Common myeloid progenitor, CD34-positive (primary cell): ENCODE measurements around the gene IL20RB.
"Not testable (repeated sequence)": the region's sequence is repeated elsewhere in the genome, so short reads cannot be mapped to it uniquely, and the experiment has no call there.

Source experiments
- CTCF ChIA-PET: fragments of 350-600 bp; sonication (Branson Sonifier 250); formaldehyde crosslinking; loops from one replicate; lab custom pipeline; 2021; ENCODE audit warnings: antibody characterized with exemption; lab: Charles Lee
- POLR2A ChIA-PET: fragments of 350-600 bp; sonication (Branson Sonifier 250); formaldehyde crosslinking; loops from one replicate; lab custom pipeline; 2021; ENCODE audit warnings: antibody characterized with exemption; lab: Charles Lee
- DNase-seq, 3 donors: peaks; one replicate each; pipeline versions ENCODE4 v3.0.0 to v3.0.0-alpha.2; 2013
- H3K27ac ChIP-seq, 2 experiments: 1 replicate in 1 of 2; 2 replicates in 1 of 2; pipeline ENCODE4 v1.7.0; 2013; ENCODE audit warnings: inconsistent platforms in 2 of 2, low read length in 2 of 2, mild to moderate bottlenecking in 2 of 2, low read depth in 1 of 2, moderate library complexity in 1 of 2; ENCODE audit not compliant: severe bottlenecking in 2 of 2, insufficient read depth in 1 of 2, poor library complexity in 1 of 2
- H3K27me3 ChIP-seq, 5 experiments: replicated peaks in 2 of 5; 1 replicate in 3 of 5; 2 replicates in 2 of 5; pipeline versions ENCODE4 v1.6.1 to v1.7.0; 2013; ENCODE audit warnings: low read length in 4 of 5, mild to moderate bottlenecking in 2 of 5, moderate library complexity in 2 of 5, inconsistent platforms in 1 of 5; ENCODE audit not compliant: insufficient read depth in 5 of 5, control insufficient read depth in 4 of 5
- H3K36me3 ChIP-seq, 4 experiments: 1 replicate in 2 of 4; 2 replicates in 2 of 4; pipeline versions ENCODE4 v1.6.1 to v1.7.0; 2013; ENCODE audit warnings: low read length in 3 of 4, control low read depth in 1 of 4, mild to moderate bottlenecking in 1 of 4; ENCODE audit not compliant: control insufficient read depth in 4 of 4, insufficient read depth in 4 of 4
- H3K4me1 ChIP-seq, 4 experiments: 1 replicate in 3 of 4; 2 replicates in 1 of 4; pipeline versions ENCODE4 v1.6.1 to v1.7.1; 2013; ENCODE audit warnings: low read length in 3 of 4, mild to moderate bottlenecking in 3 of 4, control low read depth in 1 of 4, inconsistent platforms in 1 of 4, moderate library complexity in 1 of 4; ENCODE audit not compliant: control insufficient read depth in 4 of 4, insufficient read depth in 4 of 4; ENCODE audit errors: control extremely low read depth in 1 of 4
- H3K4me3 ChIP-seq, 7 experiments: 1 replicate in 4 of 7; 2 replicates in 3 of 7; pipeline versions ENCODE4 v1.5.1 to v1.7.0; 2013; ENCODE audit warnings: mild to moderate bottlenecking in 7 of 7, low read length in 6 of 7, moderate library complexity in 6 of 7, inconsistent platforms in 2 of 7, low read depth in 2 of 7, control low read depth in 1 of 7; ENCODE audit not compliant: insufficient read depth in 4 of 7, control insufficient read depth in 1 of 7; ENCODE audit errors: extremely low read depth in 1 of 7
- H3K9me3 ChIP-seq, 5 experiments: 1 replicate in 4 of 5; 2 replicates in 1 of 5; pipeline versions ENCODE4 v1.6.1 to v1.7.1; 2013; ENCODE audit warnings: low read length in 4 of 5, mild to moderate bottlenecking in 2 of 5, inconsistent platforms in 1 of 5, low read depth in 1 of 5, moderate library complexity in 1 of 5; ENCODE audit not compliant: control insufficient read depth in 4 of 5, insufficient read depth in 2 of 5; ENCODE audit errors: control extremely low read depth in 1 of 5
- WGBS: methylation state at CpG from one replicate; pipeline ENCODE4 v1.1.5; 2013; ENCODE audit not compliant: insufficient coverage; 5-methylcytosine and 5-hydroxymethylcytosine counted together

Gene IL20RB

DNA sequence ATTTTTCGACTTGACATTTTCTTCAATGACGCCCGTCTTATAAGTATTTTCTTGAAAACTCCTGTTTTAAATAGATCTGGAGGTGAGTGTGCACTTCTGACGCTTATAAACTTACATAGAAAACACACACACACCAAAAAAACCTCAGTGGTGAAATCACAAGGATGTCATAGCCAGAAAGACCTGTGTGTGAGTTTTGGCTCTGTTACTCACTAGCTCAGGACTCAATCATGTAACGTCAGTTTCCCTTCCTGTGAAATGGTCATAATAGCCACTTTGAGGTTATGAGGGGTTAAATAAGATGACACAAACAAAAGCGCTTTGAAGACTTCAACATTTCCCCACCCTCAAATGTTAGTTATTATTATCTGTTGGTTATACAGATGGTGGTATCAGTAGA lies 1.8 kb downstream of the IL20RB start:
- CTCF ChIA-PET = no interaction called here

DNA sequence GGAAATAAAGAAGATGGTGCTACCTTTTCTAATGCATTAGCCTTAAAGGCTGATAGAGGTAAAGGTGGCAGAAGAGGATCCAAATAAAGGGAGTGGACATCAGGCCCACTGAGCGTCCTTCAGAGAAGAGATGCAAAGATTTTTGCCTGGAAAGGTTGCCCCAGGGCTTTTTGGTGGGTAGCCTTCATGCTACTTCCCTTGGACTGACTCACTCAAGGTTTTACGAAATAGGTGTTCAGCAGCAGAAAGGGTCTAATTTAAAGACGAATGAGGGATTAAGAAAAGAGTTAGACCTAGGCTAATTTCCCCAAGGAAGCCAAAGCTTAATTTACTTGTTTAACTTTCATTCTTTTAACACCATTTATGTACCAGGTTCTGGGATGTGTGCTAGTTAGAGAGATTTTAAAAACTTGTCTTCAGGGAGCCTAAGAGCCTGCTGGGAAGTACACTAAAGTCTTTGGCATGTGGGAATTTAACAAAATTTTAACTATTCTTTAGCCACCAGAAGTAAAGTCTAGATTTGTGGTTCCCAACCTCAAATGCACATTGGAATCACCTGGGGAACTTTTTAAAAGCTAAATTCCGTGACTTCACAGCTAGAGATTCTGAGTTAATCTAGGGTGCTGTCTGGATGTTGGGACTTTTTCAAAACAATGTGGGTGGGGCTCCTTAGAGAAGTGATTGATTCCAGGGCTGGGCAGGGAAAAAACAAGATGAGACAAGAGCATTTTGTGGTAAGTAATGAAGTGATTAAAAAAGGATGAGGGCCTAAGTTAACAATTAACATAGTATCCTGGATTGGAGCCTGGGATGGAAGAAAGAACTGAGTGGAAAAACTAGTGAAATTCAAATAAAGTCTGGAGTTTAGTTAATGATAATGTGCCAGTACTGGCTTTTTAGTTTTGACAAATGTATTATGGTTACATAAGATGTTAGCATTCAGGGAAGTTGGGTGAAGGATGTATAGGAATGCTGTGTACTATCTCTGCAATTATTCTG lies 3.4 kb downstream of the IL20RB start:
- no peaks in the 10 kb centered on the region for H3K9me3 ChIP-seq
- H3K27ac ChIP-seq = no peak overlapping the region
- POLR2A ChIA-PET = interaction anchor here (0.6 kb wide), 1 partner anchor 30 kb away, joined by 4 read pairs; no protein-coding TSS in a partner anchor
- WGBS = 100% methylated on average over 3 of the region's 4 CpGs
- DNase-seq = no peak
- H3K27me3 ChIP-seq = no peaks in the 10 kb centered on the region
- H3K36me3 ChIP-seq = peaks cover 0 to 4% (median 0%) of the 10 kb centered on the region in 4 experiments
- CTCF ChIA-PET = interaction anchor here (0.6 to 1.1 kb wide), 2 partner anchors 53 to 1812 kb away, joined by 3 read pairs; no protein-coding TSS in a partner anchor
- no peak overlapping the region for H3K4me3 ChIP-seq
- H3K4me1 ChIP-seq = no peaks in the 10 kb centered on the region

More for the DNA sequence above, 1.8 kb downstream of the IL20RB start:
- Histone ChIP-seq H3K27me3 (no peaks in the 10 kb centered on the region), H3K27ac (no peak overlapping the region), H3K4me3 (no peak overlapping the region), H3K4me1 (no peaks in the 10 kb centered on the region), H3K9me3 (no peaks in the 10 kb centered on the region), H3K36me3 (peaks cover 0 to 4% (median 0%) of the 10 kb centered on the region in 4 experiments)
- no peak for DNase-seq
- no CpG with 5 or more reads among the region's 6 CpGs for WGBS
- POLR2A ChIA-PET = no interaction called here

DNA sequence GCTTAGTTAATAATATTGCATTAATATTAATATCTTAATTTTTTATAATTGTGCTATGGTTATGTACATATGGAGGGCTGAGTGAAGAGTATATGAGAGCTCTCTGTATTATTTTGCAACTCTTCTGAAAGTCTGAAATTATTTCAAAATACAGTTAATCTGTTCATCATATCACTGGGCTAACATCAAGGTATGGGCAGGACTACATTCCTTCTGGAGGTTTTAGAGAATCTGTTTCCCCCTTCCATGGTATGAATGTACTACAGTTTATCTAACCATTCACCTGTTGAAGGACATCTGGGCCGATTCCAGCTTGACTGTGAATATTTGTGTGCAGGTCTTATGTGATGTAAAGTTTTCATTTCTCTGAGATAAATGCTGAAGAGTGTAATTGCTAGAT lies 5.1 kb downstream of the IL20RB start:
- H3K27me3 ChIP-seq = no peaks in the 10 kb centered on the region
- H3K36me3 ChIP-seq = peaks cover 0 to 4% (median 0%) of the 10 kb centered on the region in 4 experiments
- CTCF ChIA-PET = interaction anchor here (0.6 kb wide), 1 partner anchor 485 kb away, joined by 3 read pairs; no protein-coding TSS in a partner anchor
- no peaks in the 10 kb centered on the region for H3K9me3 ChIP-seq
- H3K27ac ChIP-seq = no peak overlapping the region
- DNase-seq = no peak
- POLR2A ChIA-PET = interaction anchor here (0.6 kb wide), 1 partner anchor 18 kb away, joined by 4 read pairs; no protein-coding TSS in a partner anchor
- no peaks in the 10 kb centered on the region for H3K4me1 ChIP-seq
- no peak overlapping the region for H3K4me3 ChIP-seq
- WGBS = no CpG with 5 or more reads among the region's 1 CpG

DNA sequence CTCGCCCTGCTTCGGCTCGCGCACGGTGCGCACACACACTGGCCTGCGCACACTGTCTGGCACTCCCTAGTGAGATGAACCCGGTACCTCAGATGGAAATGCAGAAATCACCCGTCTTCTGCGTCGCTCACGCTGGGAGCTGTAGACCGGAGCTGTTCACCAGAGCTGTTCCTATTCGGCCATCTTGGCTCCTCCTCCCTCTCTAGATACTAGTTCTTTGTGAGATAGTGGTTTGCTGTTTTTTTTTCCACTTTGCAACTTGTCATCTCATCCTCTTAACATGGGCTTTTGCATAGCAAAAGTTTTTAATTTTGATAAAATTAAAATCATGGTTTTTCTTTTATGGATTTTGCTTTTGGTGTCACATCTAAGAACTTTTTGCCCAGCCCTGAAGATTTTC lies 11.8 kb downstream of the IL20RB start:
- H3K4me3 ChIP-seq, CTCF ChIA-PET, DNase-seq, H3K9me3 ChIP-seq, H3K36me3 ChIP-seq, H3K4me1 ChIP-seq, H3K27me3 ChIP-seq, POLR2A ChIA-PET, H3K27ac ChIP-seq: not testable (repeated sequence)
- WGBS = no CpG with 5 or more reads among the region's 14 CpGs

DNA sequence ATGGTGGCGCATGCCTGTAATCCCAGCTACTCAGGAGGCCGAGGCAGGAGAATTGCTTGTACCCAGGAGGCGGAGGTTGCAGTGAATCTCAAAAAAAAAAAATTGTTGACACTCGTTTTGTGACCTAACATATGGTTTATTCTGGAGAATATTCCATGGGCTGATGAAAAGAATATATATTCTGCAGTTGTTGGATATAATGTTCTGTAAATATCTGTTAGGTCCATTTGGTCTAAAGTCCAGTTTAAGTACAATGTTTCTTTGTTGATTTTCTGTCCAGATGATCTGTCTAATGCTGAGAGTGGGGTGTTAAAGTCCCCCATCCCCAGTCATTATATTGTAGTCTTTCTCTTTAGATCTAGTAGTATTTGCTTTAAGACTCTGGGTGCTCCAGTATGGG lies 15.6 kb downstream of the IL20RB start:
- no peak for DNase-seq
- no peaks in the 10 kb centered on the region for H3K36me3 ChIP-seq
- 88% methylated on average over 3 of the region's 4 CpGs for WGBS
- H3K4me1 ChIP-seq = no peaks in the 10 kb centered on the region
- ChIA-PET POLR2A (no interaction called here), CTCF (no interaction called here)
- H3K4me3 ChIP-seq = no peak overlapping the region
- no peaks in the 10 kb centered on the region for H3K27me3 ChIP-seq
- no peak overlapping the region for H3K27ac ChIP-seq
- peaks cover 0 to 15% (median 0%) of the 10 kb centered on the region in 5 experiments for H3K9me3 ChIP-seq

DNA sequence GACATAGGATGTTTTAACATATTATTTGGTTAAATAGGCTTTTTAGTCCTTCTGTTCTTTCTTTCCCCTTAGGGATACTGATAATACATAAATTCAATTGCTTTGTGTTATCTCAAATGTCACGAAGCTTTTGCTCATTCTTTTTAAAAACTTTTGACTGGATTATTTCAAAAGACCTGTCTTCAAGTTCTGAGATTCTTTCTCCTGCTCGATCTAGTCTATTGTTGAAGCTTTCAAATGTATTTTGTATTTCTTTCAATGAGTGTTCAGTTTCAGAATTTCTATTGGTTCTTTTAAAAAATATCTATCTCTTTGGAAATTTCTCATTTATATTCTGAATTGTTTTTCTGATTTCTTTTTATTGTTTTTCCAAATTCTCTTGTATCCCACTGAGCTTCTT lies 16.9 kb downstream of the IL20RB start:
- H3K36me3 ChIP-seq = no peaks in the 10 kb centered on the region
- H3K9me3 ChIP-seq = peaks cover 0 to 15% (median 0%) of the 10 kb centered on the region in 5 experiments
- no peaks in the 10 kb centered on the region for H3K27me3 ChIP-seq
- H3K4me3 ChIP-seq = no peak overlapping the region
- H3K4me1 ChIP-seq = no peaks in the 10 kb centered on the region
- no CpG with 5 or more reads among the region's 2 CpGs for WGBS
- ChIA-PET CTCF (no interaction called here), POLR2A (no interaction called here)
- DNase-seq = no peak
- H3K27ac ChIP-seq = no peak overlapping the region

DNA sequence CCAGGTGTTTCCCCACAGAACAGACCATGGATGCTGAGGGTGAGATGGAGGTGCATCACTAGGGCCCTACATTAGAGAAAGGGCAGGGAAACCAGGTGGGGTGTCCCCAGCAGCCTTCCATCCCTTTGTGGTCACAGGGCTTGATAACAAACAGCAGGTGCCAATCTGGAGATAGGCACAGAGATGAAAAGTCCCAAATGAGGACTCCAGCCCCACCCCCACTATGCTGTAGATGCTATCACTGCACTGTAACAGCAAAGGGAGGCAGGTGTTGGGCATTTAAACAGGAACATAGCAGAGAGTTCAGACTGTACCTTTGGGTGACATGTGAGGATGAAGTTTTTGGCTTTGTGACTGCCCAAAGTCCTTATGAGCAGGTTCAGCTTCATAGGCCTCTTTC lies 21.4 kb downstream of the IL20RB start:
- Histone ChIP-seq H3K4me1 (no peaks in the 10 kb centered on the region), H3K27me3 (no peaks in the 10 kb centered on the region), H3K36me3 (no peaks in the 10 kb centered on the region), H3K4me3 (no peak overlapping the region), H3K9me3 (peaks cover 0 to 10% (median 0%) of the 10 kb centered on the region in 5 experiments), H3K27ac (no peak overlapping the region)
- POLR2A ChIA-PET = no interaction called here
- CTCF ChIA-PET = no interaction called here
- DNase-seq = no peak
